ENCODE measurements around the gene KRTAP12-1.

DNA sequence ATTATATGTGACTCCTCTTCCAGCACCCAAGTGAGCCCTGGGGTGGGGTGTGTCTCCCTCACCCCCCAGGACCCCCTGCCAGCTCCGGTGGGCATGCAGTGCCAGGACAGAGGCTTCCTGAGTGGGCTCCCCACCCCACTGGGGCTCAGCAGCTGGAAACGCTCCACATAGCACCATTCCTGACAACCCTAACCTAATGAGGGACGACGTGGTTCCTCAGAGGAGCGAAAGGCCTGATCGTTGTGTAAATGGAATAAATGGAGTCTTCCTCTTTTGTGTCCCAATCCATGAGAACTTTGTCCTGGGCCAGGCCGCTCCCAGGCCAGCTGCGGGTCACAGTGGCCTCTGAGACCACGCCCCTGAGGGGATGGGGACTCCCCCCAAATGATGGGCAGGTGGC lies 31.2 kb upstream of the KRTAP12-1 start:
- TF ChIP-seq, protein P1, sequence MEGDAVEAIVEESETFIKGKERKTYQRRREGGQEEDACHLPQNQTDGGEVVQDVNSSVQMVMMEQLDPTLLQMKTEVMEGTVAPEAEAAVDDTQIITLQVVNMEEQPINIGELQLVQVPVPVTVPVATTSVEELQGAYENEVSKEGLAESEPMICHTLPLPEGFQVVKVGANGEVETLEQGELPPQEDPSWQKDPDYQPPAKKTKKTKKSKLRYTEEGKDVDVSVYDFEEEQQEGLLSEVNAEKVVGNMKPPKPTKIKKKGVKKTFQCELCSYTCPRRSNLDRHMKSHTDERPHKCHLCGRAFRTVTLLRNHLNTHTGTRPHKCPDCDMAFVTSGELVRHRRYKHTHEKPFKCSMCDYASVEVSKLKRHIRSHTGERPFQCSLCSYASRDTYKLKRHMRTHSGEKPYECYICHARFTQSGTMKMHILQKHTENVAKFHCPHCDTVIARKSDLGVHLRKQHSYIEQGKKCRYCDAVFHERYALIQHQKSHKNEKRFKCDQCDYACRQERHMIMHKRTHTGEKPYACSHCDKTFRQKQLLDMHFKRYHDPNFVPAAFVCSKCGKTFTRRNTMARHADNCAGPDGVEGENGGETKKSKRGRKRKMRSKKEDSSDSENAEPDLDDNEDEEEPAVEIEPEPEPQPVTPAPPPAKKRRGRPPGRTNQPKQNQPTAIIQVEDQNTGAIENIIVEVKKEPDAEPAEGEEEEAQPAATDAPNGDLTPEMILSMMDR (IDR thresholded peaks at IDR 0.05; ENCODE audit: insufficient read depth, low read length) = no peak
- TF ChIP-seq POLR2AphosphoS5 (IDR thresholded peaks at IDR 0.05; ENCODE audit: low read depth) (no peak), GABPA (IDR thresholded peaks at IDR 0.05; ENCODE audit: low read depth) (no peak), REST (IDR thresholded peaks at IDR 0.05; ENCODE audit: insufficient replicate concordance, low read depth) (no peak)

Measured in HL-60 (cell line).